ENCODE data around the gene PTPRM.

DNA sequence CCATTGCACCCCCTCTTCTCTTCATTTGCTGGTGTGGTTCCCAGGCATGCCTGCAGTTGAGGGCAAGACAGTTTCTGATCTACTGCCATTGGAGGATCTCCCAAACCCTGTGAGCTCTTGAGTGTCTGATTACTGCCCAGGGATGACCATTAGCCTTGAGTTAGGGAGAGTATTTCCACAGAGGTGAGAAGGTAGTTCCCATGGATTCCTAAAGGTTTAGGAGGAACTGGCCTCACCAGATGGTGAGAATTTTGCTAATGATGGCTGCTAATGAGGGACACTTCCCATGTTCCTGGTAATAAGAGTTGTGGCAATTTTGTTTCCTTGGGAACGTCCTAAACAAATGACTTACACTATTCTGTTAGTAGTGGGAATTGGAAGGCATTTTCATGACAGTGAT, 42.5 kb downstream of the PTPRM start:
- TF ChIP-seq, protein P1, sequence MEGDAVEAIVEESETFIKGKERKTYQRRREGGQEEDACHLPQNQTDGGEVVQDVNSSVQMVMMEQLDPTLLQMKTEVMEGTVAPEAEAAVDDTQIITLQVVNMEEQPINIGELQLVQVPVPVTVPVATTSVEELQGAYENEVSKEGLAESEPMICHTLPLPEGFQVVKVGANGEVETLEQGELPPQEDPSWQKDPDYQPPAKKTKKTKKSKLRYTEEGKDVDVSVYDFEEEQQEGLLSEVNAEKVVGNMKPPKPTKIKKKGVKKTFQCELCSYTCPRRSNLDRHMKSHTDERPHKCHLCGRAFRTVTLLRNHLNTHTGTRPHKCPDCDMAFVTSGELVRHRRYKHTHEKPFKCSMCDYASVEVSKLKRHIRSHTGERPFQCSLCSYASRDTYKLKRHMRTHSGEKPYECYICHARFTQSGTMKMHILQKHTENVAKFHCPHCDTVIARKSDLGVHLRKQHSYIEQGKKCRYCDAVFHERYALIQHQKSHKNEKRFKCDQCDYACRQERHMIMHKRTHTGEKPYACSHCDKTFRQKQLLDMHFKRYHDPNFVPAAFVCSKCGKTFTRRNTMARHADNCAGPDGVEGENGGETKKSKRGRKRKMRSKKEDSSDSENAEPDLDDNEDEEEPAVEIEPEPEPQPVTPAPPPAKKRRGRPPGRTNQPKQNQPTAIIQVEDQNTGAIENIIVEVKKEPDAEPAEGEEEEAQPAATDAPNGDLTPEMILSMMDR (IDR thresholded peaks at IDR 0.05; ENCODE audit: low read depth, low read length), result no peak
- no peak for TF ChIP-seq POLR2A (IDR thresholded peaks at IDR 0.05; ENCODE audit: extremely low read depth, insufficient read length)
- TF ChIP-seq, protein P2, sequence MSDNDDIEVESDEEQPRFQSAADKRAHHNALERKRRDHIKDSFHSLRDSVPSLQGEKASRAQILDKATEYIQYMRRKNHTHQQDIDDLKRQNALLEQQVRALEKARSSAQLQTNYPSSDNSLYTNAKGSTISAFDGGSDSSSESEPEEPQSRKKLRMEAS (IDR thresholded peaks at IDR 0.05; ENCODE audit: low read depth, low read length), result no peak
